ENCODE data around the gene KCNH1.

DNA sequence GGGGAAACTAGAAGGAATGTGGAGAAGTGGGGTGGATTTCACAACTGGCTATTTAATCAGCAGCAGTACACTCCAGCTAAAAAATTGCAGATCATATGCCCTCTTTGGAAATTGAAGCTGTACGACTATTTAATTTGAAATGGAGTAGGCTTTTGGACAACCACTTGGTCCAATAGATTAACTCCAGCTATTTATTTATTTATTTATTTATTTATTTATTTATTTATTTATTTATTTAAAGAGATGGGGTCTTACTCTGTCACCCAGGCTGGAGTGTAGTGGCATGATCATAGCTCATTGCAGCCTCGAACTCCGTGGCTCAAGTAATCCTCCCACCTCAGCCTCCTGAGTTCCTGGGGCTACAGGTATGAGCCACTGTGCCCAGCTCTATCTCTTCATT is 312.3 kb downstream of the KCNH1 start:
- TF ChIP-seq, protein P1, sequence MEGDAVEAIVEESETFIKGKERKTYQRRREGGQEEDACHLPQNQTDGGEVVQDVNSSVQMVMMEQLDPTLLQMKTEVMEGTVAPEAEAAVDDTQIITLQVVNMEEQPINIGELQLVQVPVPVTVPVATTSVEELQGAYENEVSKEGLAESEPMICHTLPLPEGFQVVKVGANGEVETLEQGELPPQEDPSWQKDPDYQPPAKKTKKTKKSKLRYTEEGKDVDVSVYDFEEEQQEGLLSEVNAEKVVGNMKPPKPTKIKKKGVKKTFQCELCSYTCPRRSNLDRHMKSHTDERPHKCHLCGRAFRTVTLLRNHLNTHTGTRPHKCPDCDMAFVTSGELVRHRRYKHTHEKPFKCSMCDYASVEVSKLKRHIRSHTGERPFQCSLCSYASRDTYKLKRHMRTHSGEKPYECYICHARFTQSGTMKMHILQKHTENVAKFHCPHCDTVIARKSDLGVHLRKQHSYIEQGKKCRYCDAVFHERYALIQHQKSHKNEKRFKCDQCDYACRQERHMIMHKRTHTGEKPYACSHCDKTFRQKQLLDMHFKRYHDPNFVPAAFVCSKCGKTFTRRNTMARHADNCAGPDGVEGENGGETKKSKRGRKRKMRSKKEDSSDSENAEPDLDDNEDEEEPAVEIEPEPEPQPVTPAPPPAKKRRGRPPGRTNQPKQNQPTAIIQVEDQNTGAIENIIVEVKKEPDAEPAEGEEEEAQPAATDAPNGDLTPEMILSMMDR (IDR thresholded peaks at IDR 0.05 in 4 of 5, conservative IDR thresholded peaks at IDR 0.05 in 1 of 5): no peak
- no peak for TF ChIP-seq POLR2A (IDR thresholded peaks at IDR 0.05)
